ENCODE data around the gene TTYH2.

GRCh38 chr17:74283371-74283673 lies 70.0 kb downstream of the TTYH2 start:
- TF ChIP-seq POLR2A (IDR thresholded peaks at IDR 0.05) (no peak), CTCF (IDR thresholded peaks at IDR 0.05 in 8 of 11, conservative IDR thresholded peaks at IDR 0.05 in 3 of 11) (no peak), POLR2AphosphoS5 (IDR thresholded peaks at IDR 0.05) (no peak)
